Adrenal gland (tissue), 12 donors: ENCODE measurements around the gene TRIO. TPM values are rescaled to one million over a fixed set of nuclear protein-coding genes. Genes with fewer than 3 reads are reported as not detected.

ENCODE experiments used
- DNase-seq, 7 donors: peaks; one replicate each; pipeline ENCODE4 v3.0.0-alpha.2; 2019 to 2020
- H3K27ac ChIP-seq, 5 donors: fragments of 200-600 bp; sonication (generic) in 4 of 5; 1 replicate in 3 of 5; 2 replicates in 2 of 5; pipeline versions ENCODE4 v1.5.1 to v1.8.0; 2016 to 2020; ENCODE audit warnings: mild to moderate bottlenecking in 1 of 5
- H3K27me3 ChIP-seq: fragments of 200-600 bp; 2 replicates; pipeline ENCODE4 v1.8.0; 2021
- H3K36me3 ChIP-seq, 2 donors: fragments of 200-600 bp; replicated peaks in 1 of 2; 1 replicate in 1 of 2; 2 replicates in 1 of 2; pipeline versions ENCODE4 v1.5.1 to v1.8.0; 2018 to 2022
- H3K4me1 ChIP-seq, 2 donors: fragments of 200-600 bp; replicated peaks in 1 of 2; 1 replicate in 1 of 2; 2 replicates in 1 of 2; pipeline versions ENCODE4 v1.5.1 to v1.8.0; 2018 to 2021
- H3K4me3 ChIP-seq, 4 donors: fragments of 200-600 bp; sonication (generic) in 3 of 4; one replicate each; pipeline ENCODE4 v1.5.1; 2016 to 2018
- H3K9me3 ChIP-seq, 3 donors: fragments of 200-600 bp; sonication (generic) in 1 of 3; replicated peaks in 1 of 3; 1 replicate in 2 of 3; 2 replicates in 1 of 3; pipeline versions ENCODE4 v1.5.1 to v1.8.0; 2016 to 2021
- POLR2A ChIP-seq, 2 donors: fragments of 450-650 bp; IDR thresholded peaks; one replicate each; pipeline ENCODE4 v1.6.1; 2017; ENCODE audit warnings: antibody characterized with exemption in 2 of 2, mild to moderate bottlenecking in 2 of 2, moderate library complexity in 1 of 2
- WGBS, 4 donors: extraction: QIAGEN DNeasy Blood & Tissue Kit in 2 of 4; methylation state at CpG; one replicate each; pipeline versions ENCODE4 v1.1.5 to v1.1.7; 2013 to 2017; 5-methylcytosine and 5-hydroxymethylcytosine counted together
- intact Hi-C, 2 donors: fragments of 100-400 bp; cut with DNase I; formaldehyde crosslinking; loops; one replicate each; pipeline versions ENCODE4 v1.14.1 to v1.15.0; 2022 to 2023
- polyA plus RNA-seq, 3 donors: library from polyadenylated mRNA; stranded (reverse); fragments of 200-250 nt in 2 of 3; fragments of 350-450 nt in 1 of 3; fragmentation: Illumina TruSeq in 1 of 3; extraction: RNeasy Lipid Tissue Mini Kit (QIAGEN cat#74804) in 1 of 3; gene quantifications; one replicate each; pipeline ENCODE4 v1.2.3, GENCODE V29; 2013 to 2014
- total RNA-seq, 9 donors: library from RNA; depleted of rRNA in 4 of 9; stranded (reverse); fragments of >200 nt in 4 of 9; fragments of 120-200 nt in 1 of 9; fragmentation: NEBNext Ultra II Directional in 1 of 9; extraction: Animal tissue kit (Norgen Biotek cat#: 25700) in 1 of 9; gene quantifications; one replicate each; pipeline versions ENCODE4 v1.1.0 to v1.2.4, GENCODE V29; 2013 to 2023
- TF ChIP-seq, protein P1 (sequence below), 6 experiments: fragments of 450-650 bp in 4 of 6; fragments of 200-600 bp in 2 of 6; sonication (generic) in 1 of 6; IDR thresholded peaks; 1 replicate in 5 of 6; 2 replicates in 1 of 6; pipeline versions ENCODE4 v1.5.1 to v1.8.0; 2016 to 2021; ENCODE audit warnings: antibody characterized with exemption in 6 of 6, mild to moderate bottlenecking in 2 of 6, moderate library complexity in 1 of 6
- donor health status: healthy with polysubstance abuse.
- donor health status: Bipolar disorder and iron deficiency.
- donor health status: DM: yes; HTN: yes; CAD: no.
- donor health status: DM: no; HTN: no; CAD: no.
- donor health status: DM: no; HTN: no; CAD: no.
- donor health status: DM: yes; HTN: yes; CAD: no.

The TRIO gene
- total and polyA plus RNA-seq, 12 donors = 27.3 to 109 (median 72.4) TPM

DNA sequence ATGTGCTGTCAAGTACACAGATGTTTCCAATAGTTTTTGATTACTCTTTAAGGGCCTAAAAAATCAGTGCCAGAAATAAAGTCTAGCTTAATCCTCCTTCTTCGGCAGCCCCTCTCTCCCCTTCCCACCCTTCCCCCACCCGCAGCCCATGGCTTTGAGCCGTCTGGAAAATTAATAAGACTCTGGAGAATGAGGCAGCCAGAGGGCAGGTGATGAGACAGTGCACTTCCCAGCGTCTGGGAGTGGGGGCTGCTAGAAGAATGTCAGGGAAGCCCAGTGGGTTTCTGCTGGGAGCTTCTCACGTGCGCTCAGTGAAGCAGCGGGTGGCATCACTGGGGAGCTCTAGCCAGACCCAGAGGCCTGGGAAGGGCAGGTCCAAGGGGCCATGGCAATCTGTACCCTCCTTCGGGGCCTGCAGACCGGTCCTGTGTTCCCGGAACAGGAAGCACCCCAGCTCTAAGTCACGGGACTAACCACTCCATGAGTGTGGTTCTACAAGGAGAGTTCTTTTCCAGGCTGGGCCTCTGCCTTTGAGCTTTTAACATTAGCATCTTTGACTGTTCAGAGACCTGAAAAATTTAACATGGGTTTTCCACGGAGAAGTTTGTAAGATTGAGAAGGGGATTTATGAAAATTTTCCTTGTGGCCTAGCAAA, 273.6 kb downstream of the TRIO start:
- intact Hi-C loops = no loop called here
- Histone ChIP-seq H3K36me3 (peaks cover 0 to 44% of the 10 kb centered on the region in 2 donors), H3K4me3 (no peak overlapping the region), H3K27ac (peak overlapping the region in 1 of 5 donors; percentile 62), H3K27me3 (no peaks in the 10 kb centered on the region), H3K9me3 (no peaks in the 10 kb centered on the region), H3K4me1 (peaks cover 0 to 10% of the 10 kb centered on the region in 2 donors)
- TF ChIP-seq POLR2A (IDR thresholded peaks at IDR 0.05) = no peak
- TF ChIP-seq, protein P1, sequence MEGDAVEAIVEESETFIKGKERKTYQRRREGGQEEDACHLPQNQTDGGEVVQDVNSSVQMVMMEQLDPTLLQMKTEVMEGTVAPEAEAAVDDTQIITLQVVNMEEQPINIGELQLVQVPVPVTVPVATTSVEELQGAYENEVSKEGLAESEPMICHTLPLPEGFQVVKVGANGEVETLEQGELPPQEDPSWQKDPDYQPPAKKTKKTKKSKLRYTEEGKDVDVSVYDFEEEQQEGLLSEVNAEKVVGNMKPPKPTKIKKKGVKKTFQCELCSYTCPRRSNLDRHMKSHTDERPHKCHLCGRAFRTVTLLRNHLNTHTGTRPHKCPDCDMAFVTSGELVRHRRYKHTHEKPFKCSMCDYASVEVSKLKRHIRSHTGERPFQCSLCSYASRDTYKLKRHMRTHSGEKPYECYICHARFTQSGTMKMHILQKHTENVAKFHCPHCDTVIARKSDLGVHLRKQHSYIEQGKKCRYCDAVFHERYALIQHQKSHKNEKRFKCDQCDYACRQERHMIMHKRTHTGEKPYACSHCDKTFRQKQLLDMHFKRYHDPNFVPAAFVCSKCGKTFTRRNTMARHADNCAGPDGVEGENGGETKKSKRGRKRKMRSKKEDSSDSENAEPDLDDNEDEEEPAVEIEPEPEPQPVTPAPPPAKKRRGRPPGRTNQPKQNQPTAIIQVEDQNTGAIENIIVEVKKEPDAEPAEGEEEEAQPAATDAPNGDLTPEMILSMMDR (IDR thresholded peaks at IDR 0.05) = no peak
- no peak for DNase-seq
- WGBS, 4 donors = 77 to 84% (median 82%) methylated on average over 8 to 12 of the region's 12 CpGs

DNA sequence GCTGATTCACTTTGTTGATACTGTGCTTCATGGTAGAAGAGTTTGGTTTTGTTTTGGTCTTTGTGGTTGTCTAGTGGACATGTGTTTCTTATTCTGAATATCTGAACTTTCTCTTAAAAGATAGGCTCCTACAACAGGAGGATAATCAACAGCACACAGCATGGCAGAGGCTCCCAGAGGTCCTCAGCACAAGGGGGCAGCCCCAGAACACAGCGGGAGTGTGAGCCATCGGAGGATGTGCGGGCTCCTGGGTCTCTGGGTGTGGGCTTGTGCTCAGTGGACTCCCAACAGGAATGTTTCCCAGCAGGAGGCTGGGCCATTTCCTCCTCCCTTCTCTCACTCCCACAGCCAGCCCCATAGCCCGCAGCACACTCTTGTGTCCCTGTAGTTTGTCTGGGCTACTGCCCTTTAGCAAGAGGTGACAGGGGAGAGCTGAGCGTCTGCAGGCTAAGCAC, 274.2 kb downstream of the TRIO start:
- intact Hi-C loops = no loop called here
- Histone ChIP-seq H3K4me1 (peaks cover 0 to 10% of the 10 kb centered on the region in 2 donors), H3K36me3 (peaks cover 0 to 44% of the 10 kb centered on the region in 2 donors), H3K27me3 (no peaks in the 10 kb centered on the region), H3K4me3 (no peak overlapping the region), H3K9me3 (no peaks in the 10 kb centered on the region), H3K27ac (peak overlapping the region in 1 of 5 donors; percentile 62)
- peak in 1 of 7 donors; percentile 70 for DNase-seq
- WGBS, 4 donors = 71 to 85% (median 75%) methylated on average over 1 to 5 of the region's 5 CpGs
- no peak for TF ChIP-seq POLR2A (IDR thresholded peaks at IDR 0.05)
- TF ChIP-seq, protein P1 (IDR thresholded peaks at IDR 0.05) = no peak

DNA sequence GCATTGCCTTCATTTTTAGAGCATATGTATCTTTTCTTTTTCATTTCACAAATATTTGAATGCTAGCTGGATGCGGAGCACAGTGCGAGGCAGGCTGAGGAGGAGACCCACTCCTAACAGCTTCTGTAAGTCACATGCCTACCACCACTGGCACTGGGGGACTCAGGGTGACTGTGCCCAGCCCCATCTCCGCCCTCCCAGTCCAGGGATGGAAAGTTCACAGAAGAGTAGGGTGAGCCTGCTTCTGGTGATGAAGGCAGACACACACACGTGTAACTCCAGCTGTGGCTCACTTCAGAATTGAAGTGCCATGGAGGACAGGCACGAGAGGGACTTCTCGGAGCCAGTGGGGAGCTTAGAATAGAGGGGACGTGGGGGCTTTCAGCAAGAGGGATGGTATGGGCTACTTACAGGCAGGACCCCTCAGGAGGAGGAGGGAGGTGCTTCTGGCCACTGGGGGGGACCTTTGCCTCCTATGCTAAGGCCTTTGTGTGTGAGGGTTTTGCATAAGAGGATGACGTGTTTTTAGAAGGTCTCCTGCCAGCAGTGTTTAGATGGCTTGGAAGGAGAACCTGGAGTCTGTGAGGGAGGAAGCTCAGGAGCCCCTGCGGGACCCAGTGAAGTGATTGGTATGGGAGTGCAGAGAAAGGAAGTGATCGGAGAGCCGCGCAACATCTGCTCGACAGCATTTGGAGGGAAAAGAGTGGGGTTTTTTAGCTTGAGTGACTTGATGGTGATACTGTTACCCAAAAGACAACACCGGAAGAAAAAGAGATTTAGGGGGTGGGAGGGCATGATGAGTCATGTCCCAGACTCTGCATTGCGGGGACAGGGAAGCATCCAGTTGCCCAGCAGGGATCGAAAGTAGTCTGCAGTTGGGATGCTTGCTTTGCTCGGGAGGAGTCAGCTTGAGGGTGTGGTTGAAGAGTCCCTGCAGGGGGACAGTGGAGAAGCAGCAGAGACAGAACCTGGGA, 274.9 kb downstream of the TRIO start:
- Histone ChIP-seq H3K27ac (peak overlapping the region in 1 of 5 donors; percentile 62), H3K27me3 (no peaks in the 10 kb centered on the region), H3K9me3 (no peaks in the 10 kb centered on the region), H3K4me1 (peaks cover 0 to 10% of the 10 kb centered on the region in 2 donors), H3K4me3 (no peak overlapping the region), H3K36me3 (peaks cover 0 to 40% of the 10 kb centered on the region in 2 donors)
- intact Hi-C loops = no loop called here
- 91 to 96% (median 93%) methylated on average over 17 of the region's 17 CpGs for WGBS, 4 donors
- TF ChIP-seq, protein P1 (IDR thresholded peaks at IDR 0.05) = no peak
- TF ChIP-seq POLR2A (IDR thresholded peaks at IDR 0.05) = no peak
- no peak for DNase-seq

DNA sequence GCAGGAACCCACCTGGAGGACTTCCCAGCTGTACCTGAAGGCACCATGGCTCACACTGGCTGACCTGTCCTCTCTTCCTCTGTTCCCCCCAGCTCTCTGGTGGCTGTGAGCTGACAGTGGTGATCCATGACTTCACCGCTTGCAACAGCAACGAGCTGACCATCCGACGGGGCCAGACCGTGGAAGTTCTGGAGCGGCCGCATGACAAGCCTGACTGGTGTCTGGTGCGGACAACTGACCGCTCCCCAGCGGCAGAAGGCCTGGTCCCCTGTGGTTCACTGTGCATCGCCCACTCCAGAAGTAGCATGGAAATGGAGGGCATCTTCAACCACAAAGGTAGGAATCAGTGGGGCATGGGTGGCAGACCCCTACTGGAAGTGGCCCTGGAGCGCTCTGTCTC, 276.5 kb downstream of the TRIO start:
- H3K27ac ChIP-seq = peak overlapping the region in 2 of 5 donors; percentile 12 to 41
- H3K27me3 ChIP-seq = no peaks in the 10 kb centered on the region
- H3K4me1 ChIP-seq = peaks cover 0 to 10% of the 10 kb centered on the region in 2 donors
- TF ChIP-seq, protein P1 (IDR thresholded peaks at IDR 0.05) = no peak
- no peak for TF ChIP-seq POLR2A (IDR thresholded peaks at IDR 0.05)
- DNase-seq = no peak
- peaks cover 0 to 33% of the 10 kb centered on the region in 2 donors for H3K36me3 ChIP-seq
- intact Hi-C loops = no loop called here
- H3K9me3 ChIP-seq = no peaks in the 10 kb centered on the region
- H3K4me3 ChIP-seq = no peak overlapping the region
- 95 to 96% (median 95%) methylated on average over 9 to 12 of the region's 12 CpGs for WGBS, 4 donors
